SK-MEL-5 (cell line): Measurements from ENCODE around the gene KRTAP2-4. TPM values are rescaled to one million over a fixed set of nuclear protein-coding genes. Genes with fewer than 3 reads are reported as not detected.

ENCODE experiments used
- total RNA-seq: library from RNA; depleted of rRNA; stranded (reverse); fragments of >200 nt; shearing (Covaris generic); gene quantifications from 2 replicates; pipeline ENCODE4 v1.2.3, GENCODE V29; 2014; rRNA removed

KRTAP2-4 gene
- total RNA-seq, 1 experiment from 2014 or later = not detected

Other genes starting within 250 kb of the KRTAP2-4 start
- 8.1 and 15.9 TPM in 2 replicates for gene KRT10, start 243.3 kb downstream of the KRTAP2-4 start, total RNA-seq
- gene KRT12, start 198.7 kb downstream of the KRTAP2-4 start, total RNA-seq = 0.59 and 0.82 TPM in 2 replicates
- gene KRT20, start 180.6 kb downstream of the KRTAP2-4 start, total RNA-seq = not detected in 2 replicates
- gene KRT23, start 128.2 kb downstream of the KRTAP2-4 start, total RNA-seq = not detected in 2 replicates
- not detected in 2 replicates for gene KRT39, start 98.9 kb downstream of the KRTAP2-4 start, total RNA-seq
- gene KRT40, start 81.6 kb downstream of the KRTAP2-4 start, total RNA-seq = not detected in 2 replicates
- gene KRTAP3-3, start 71.7 kb downstream of the KRTAP2-4 start, total RNA-seq = not detected in 2 replicates
- gene KRTAP3-2, start 66.0 kb downstream of the KRTAP2-4 start, total RNA-seq = not detected in 2 replicates
- not detected in 2 replicates for gene KRTAP3-1, start 56.8 kb downstream of the KRTAP2-4 start, total RNA-seq
- not detected in 2 replicates for gene KRTAP1-5, start 38.7 kb downstream of the KRTAP2-4 start, total RNA-seq
- not detected in 2 replicates for gene KRTAP1-4, start 35.7 kb downstream of the KRTAP2-4 start, total RNA-seq
- not detected in 2 replicates for gene KRTAP1-3, start 31.0 kb downstream of the KRTAP2-4 start, total RNA-seq
- gene KRTAP1-1, start 24.4 kb downstream of the KRTAP2-4 start, total RNA-seq = not detected in 2 replicates
- gene KRTAP2-1, start 18.6 kb downstream of the KRTAP2-4 start, total RNA-seq = not detected in 2 replicates
- not detected in 2 replicates for gene KRTAP2-2, start 10.6 kb downstream of the KRTAP2-4 start, total RNA-seq
- gene KRTAP2-3, start 5.8 kb downstream of the KRTAP2-4 start, total RNA-seq = not detected in 2 replicates
- gene KRTAP4-7, start 18.3 kb upstream of the KRTAP2-4 start, total RNA-seq = not detected in 2 replicates
- gene KRTAP4-8, start 32.3 kb upstream of the KRTAP2-4 start, total RNA-seq = not detected in 2 replicates
- not detected in 2 replicates for gene KRTAP4-16, start 36.3 kb upstream of the KRTAP2-4 start, total RNA-seq
- not detected in 2 replicates for gene KRTAP4-9, start 39.5 kb upstream of the KRTAP2-4 start, total RNA-seq
- gene KRTAP4-11, start 52.5 kb upstream of the KRTAP2-4 start, total RNA-seq = not detected in 2 replicates
- not detected in 2 replicates for gene KRTAP4-12, start 58.3 kb upstream of the KRTAP2-4 start, total RNA-seq
- not detected in 2 replicates for gene KRTAP4-6, start 74.7 kb upstream of the KRTAP2-4 start, total RNA-seq
- not detected in 2 replicates for gene KRTAP4-5, start 83.9 kb upstream of the KRTAP2-4 start, total RNA-seq
- gene KRTAP4-4, start 94.9 kb upstream of the KRTAP2-4 start, total RNA-seq = not detected in 2 replicates
- gene KRTAP4-3, start 102.3 kb upstream of the KRTAP2-4 start, total RNA-seq = not detected in 2 replicates
- not detected in 2 replicates for gene KRTAP4-2, start 112.3 kb upstream of the KRTAP2-4 start, total RNA-seq
- gene KRTAP4-1, start 119.0 kb upstream of the KRTAP2-4 start, total RNA-seq = not detected in 2 replicates
- not detected in 2 replicates for gene KRTAP9-1, start 124.0 kb upstream of the KRTAP2-4 start, total RNA-seq
- gene KRTAP9-2, start 160.8 kb upstream of the KRTAP2-4 start, total RNA-seq = not detected in 2 replicates
- not detected in 2 replicates for gene KRTAP9-3, start 166.6 kb upstream of the KRTAP2-4 start, total RNA-seq
- gene KRTAP9-8, start 172.1 kb upstream of the KRTAP2-4 start, total RNA-seq = not detected in 2 replicates
- gene KRTAP9-4, start 183.8 kb upstream of the KRTAP2-4 start, total RNA-seq = not detected in 2 replicates
- gene KRTAP9-9, start 189.5 kb upstream of the KRTAP2-4 start, total RNA-seq = not detected in 2 replicates
- gene KRTAP9-6, start 199.5 kb upstream of the KRTAP2-4 start, total RNA-seq = not detected in 2 replicates
- gene KRTAP9-7, start 209.8 kb upstream of the KRTAP2-4 start, total RNA-seq = not detected in 2 replicates
- not detected in 2 replicates for gene KRTAP29-1, start 237.0 kb upstream of the KRTAP2-4 start, total RNA-seq
- not detected in 2 replicates for gene KRTAP16-1, start 243.4 kb upstream of the KRTAP2-4 start, total RNA-seq
- gene KRTAP17-1, start 249.8 kb upstream of the KRTAP2-4 start, total RNA-seq = not detected in 2 replicates